DND-41 (cell line): ENCODE measurements around the gene TEF.

Source experiments
- ATAC-seq: fragments of 200-7000 bp; cut with Tn5 transposase; 3 replicates; pipeline ENCODE4 v1.9.1; 2021; ENCODE audit warnings: low read depth; ENCODE audit not compliant: insufficient read depth
- DNase-seq: peaks from one replicate; pipeline ENCODE4 v3.0.0-alpha.2; 2020
- H2AFZ ChIP-seq: 2 replicates; pipeline ENCODE4 v1.6.0; 2012; ENCODE audit warnings: low read depth, low read length
- H3K27ac ChIP-seq: 2 replicates; pipeline ENCODE4 v1.5.1; 2012; ENCODE audit warnings: low read length, inconsistent platforms
- H3K27me3 ChIP-seq: fragments of 200-600 bp; sonication (generic); 2 replicates; pipeline ENCODE4 v1.6.0; 2012; ENCODE audit warnings: low read length, mild to moderate bottlenecking, inconsistent platforms; ENCODE audit not compliant: insufficient read depth, poor library complexity
- H3K36me3 ChIP-seq: 2 replicates; pipeline ENCODE4 v1.5.1; 2012; ENCODE audit warnings: low read length, inconsistent platforms; ENCODE audit not compliant: insufficient read depth
- H3K4me1 ChIP-seq: 2 replicates; pipeline ENCODE4 v1.5.1; 2012; ENCODE audit warnings: mild to moderate bottlenecking, low read length; ENCODE audit not compliant: insufficient read depth
- H3K4me2 ChIP-seq: 2 replicates; pipeline ENCODE4 v1.6.0; 2012; ENCODE audit warnings: mild to moderate bottlenecking, moderate library complexity, low read length, inconsistent platforms; ENCODE audit not compliant: insufficient read depth
- H3K4me3 ChIP-seq, 2 experiments: fragments of 200-600 bp in 1 of 2; shearing (Covaris generic) in 1 of 2; 2 replicates each; pipeline ENCODE4 v1.5.1; 2012 to 2016; ENCODE audit warnings: inconsistent platforms in 2 of 2, low read length in 2 of 2, mild to moderate bottlenecking in 2 of 2, low read depth in 1 of 2, moderate library complexity in 1 of 2
- H3K79me2 ChIP-seq: 2 replicates; pipeline ENCODE4 v1.6.0; 2012; ENCODE audit warnings: low read length, inconsistent platforms; ENCODE audit not compliant: insufficient read depth
- H3K9ac ChIP-seq: 2 replicates; pipeline ENCODE4 v1.6.0; 2012; ENCODE audit warnings: low read depth, mild to moderate bottlenecking, inconsistent platforms, low read length, moderate library complexity
- H3K9me3 ChIP-seq: 2 replicates; pipeline ENCODE4 v1.5.1; 2012; ENCODE audit warnings: low read length, moderate library complexity, mild to moderate bottlenecking, inconsistent platforms; ENCODE audit not compliant: insufficient read depth, severe bottlenecking
- H4K20me1 ChIP-seq: 2 replicates; pipeline ENCODE4 v1.6.0; 2012; ENCODE audit warnings: low read length; ENCODE audit not compliant: insufficient read depth
- CTCF ChIP-seq: IDR thresholded peaks from 2 replicates; pipeline ENCODE4 v1.5.1; 2012; ENCODE audit warnings: borderline replicate concordance, low read length, moderate library complexity, mild to moderate bottlenecking; ENCODE audit not compliant: poor library complexity, severe bottlenecking; ENCODE audit errors: extremely low read depth
- EZH2 ChIP-seq: IDR thresholded peaks from 3 replicates; pipeline ENCODE4 v1.6.1; 2012; ENCODE audit warnings: borderline replicate concordance, low read depth, mild to moderate bottlenecking, moderate library complexity, low read length, inconsistent platforms; ENCODE audit not compliant: severe bottlenecking

Gene TEF

GRCh38 chr22:41368543-41369423, 13.0 kb upstream of the TEF start:
- no peak overlapping the region for H3K9ac ChIP-seq
- DNase-seq = no peak
- H3K27ac ChIP-seq = no peak overlapping the region
- no peak for ATAC-seq
- peaks cover 11% of the 10 kb centered on the region for H3K27me3 ChIP-seq
- H2AFZ ChIP-seq = no peak overlapping the region
- H3K9me3 ChIP-seq = no peaks in the 10 kb centered on the region
- no peaks in the 10 kb centered on the region for H4K20me1 ChIP-seq
- H3K4me1 ChIP-seq = no peaks in the 10 kb centered on the region
- H3K4me2 ChIP-seq = no peak overlapping the region
- TF ChIP-seq EZH2 (no peak), CTCF (no peak)
- no peaks in the 10 kb centered on the region for H3K36me3 ChIP-seq
- H3K4me3 ChIP-seq = no peak overlapping the region
- H3K79me2 ChIP-seq = no peaks in the 10 kb centered on the region

- TF ChIP-seq CTCF = no peak
- TF ChIP-seq EZH2 = no peak
- no peak overlapping the region for H2AFZ ChIP-seq
- H4K20me1 ChIP-seq = no peaks in the 10 kb centered on the region
- H3K9ac ChIP-seq = no peak overlapping the region
- no peak overlapping the region for H3K4me2 ChIP-seq
- H3K36me3 ChIP-seq = no peaks in the 10 kb centered on the region
- no peak for DNase-seq
- H3K27me3 ChIP-seq = peaks cover 11% of the 10 kb centered on the region
- H3K79me2 ChIP-seq = no peaks in the 10 kb centered on the region
- no peak overlapping the region for H3K4me3 ChIP-seq
- ATAC-seq = no peak
- H3K4me1 ChIP-seq = no peaks in the 10 kb centered on the region
- H3K27ac ChIP-seq = no peak overlapping the region
- H3K9me3 ChIP-seq = no peaks in the 10 kb centered on the region
Observed at GRCh38 chr22:41369424-41369745, 12.4 kb upstream of the TEF start.

- Histone ChIP-seq H3K36me3 (no peaks in the 10 kb centered on the region), H3K9ac (no peak overlapping the region), H3K79me2 (no peaks in the 10 kb centered on the region), H3K4me3 (no peak overlapping the region), H3K27me3 (peaks cover 11% of the 10 kb centered on the region), H4K20me1 (no peaks in the 10 kb centered on the region), H3K27ac (no peak overlapping the region), H2AFZ (no peak overlapping the region), H3K4me2 (no peak overlapping the region), H3K9me3 (no peaks in the 10 kb centered on the region), H3K4me1 (no peaks in the 10 kb centered on the region)
- TF ChIP-seq CTCF = no peak
- TF ChIP-seq EZH2 = no peak
- ATAC-seq (no peak), DNase-seq (no peak)
Observed at GRCh38 chr22:41369837-41370236, 11.9 kb upstream of the TEF start.

- Histone ChIP-seq H3K9me3 (no peaks in the 10 kb centered on the region), H4K20me1 (no peaks in the 10 kb centered on the region), H3K9ac (no peak overlapping the region), H3K36me3 (no peaks in the 10 kb centered on the region), H3K4me3 (no peak overlapping the region), H3K27ac (no peak overlapping the region), H2AFZ (no peak overlapping the region), H3K4me2 (no peak overlapping the region), H3K79me2 (no peaks in the 10 kb centered on the region), H3K27me3 (no peaks in the 10 kb centered on the region), H3K4me1 (peaks cover 17% of the 10 kb centered on the region)
- DNase-seq = no peak
- TF ChIP-seq CTCF (no peak), EZH2 (no peak)
- ATAC-seq = no peak
Observed at GRCh38 chr22:41377846-41378245, 3.9 kb upstream of the TEF start.
